ENCODE data around the gene NFKB1.

NFKB1 gene

DNA sequence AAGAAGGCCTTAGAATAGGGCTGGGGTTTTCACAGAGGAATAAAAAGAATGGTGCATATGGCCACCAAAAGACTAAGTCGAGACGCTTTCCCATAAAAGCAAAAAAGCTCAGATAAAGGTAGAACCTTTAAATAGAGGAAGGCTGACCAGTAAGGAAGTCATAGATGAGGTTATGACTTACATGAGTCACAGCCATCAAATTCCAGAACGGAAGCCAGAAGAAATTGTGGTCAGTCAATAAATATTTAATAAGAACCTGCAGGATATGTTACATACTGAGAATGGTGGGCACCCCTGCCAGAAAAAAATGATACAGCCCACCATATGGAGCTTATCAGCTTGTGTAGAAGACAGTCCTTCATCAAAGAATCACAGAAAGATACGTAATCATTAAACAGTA, 139.5 kb downstream of the NFKB1 start:
- no peak overlapping the region for H3K4me3 ChIP-seq (ENCODE audit: low read depth, low read length)
- in situ Hi-C loops (cut with HindIII; ENCODE audit: low sequenced_read_pairs) = no loop called here
- peak; percentile 60 for DNase-seq (ENCODE audit: low read depth, low spot score)
- TF ChIP-seq, protein P1, sequence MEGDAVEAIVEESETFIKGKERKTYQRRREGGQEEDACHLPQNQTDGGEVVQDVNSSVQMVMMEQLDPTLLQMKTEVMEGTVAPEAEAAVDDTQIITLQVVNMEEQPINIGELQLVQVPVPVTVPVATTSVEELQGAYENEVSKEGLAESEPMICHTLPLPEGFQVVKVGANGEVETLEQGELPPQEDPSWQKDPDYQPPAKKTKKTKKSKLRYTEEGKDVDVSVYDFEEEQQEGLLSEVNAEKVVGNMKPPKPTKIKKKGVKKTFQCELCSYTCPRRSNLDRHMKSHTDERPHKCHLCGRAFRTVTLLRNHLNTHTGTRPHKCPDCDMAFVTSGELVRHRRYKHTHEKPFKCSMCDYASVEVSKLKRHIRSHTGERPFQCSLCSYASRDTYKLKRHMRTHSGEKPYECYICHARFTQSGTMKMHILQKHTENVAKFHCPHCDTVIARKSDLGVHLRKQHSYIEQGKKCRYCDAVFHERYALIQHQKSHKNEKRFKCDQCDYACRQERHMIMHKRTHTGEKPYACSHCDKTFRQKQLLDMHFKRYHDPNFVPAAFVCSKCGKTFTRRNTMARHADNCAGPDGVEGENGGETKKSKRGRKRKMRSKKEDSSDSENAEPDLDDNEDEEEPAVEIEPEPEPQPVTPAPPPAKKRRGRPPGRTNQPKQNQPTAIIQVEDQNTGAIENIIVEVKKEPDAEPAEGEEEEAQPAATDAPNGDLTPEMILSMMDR (IDR thresholded peaks at IDR 0.05; ENCODE audit: low read depth, low read length) = no peak

DNA sequence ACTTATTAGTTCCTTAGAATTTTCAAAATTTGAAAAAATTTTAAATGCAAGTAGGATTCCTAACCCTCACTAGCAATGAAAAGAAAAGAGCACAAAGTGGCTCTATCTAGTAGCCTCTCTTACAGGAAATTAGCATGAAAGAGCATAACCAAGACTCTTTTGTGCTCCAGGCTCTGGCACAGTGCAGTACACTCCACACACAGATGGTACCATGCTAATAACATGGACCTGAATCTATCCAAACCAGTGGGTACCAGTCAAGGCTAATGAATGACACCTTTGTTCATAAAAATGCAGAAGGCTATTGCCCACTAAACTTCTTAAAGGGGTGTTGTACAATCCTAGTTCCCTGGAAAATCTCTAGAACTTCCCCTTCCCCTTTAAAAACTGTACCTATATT, 140.6 kb downstream of the NFKB1 start:
- DNase-seq (ENCODE audit: low read depth, low spot score) = no peak
- no peak overlapping the region for H3K4me3 ChIP-seq (ENCODE audit: low read depth, low read length)
- in situ Hi-C loops (cut with HindIII; ENCODE audit: low sequenced_read_pairs) = no loop called here
- TF ChIP-seq, protein P1 (IDR thresholded peaks at IDR 0.05; ENCODE audit: low read depth, low read length) = no peak

DNA sequence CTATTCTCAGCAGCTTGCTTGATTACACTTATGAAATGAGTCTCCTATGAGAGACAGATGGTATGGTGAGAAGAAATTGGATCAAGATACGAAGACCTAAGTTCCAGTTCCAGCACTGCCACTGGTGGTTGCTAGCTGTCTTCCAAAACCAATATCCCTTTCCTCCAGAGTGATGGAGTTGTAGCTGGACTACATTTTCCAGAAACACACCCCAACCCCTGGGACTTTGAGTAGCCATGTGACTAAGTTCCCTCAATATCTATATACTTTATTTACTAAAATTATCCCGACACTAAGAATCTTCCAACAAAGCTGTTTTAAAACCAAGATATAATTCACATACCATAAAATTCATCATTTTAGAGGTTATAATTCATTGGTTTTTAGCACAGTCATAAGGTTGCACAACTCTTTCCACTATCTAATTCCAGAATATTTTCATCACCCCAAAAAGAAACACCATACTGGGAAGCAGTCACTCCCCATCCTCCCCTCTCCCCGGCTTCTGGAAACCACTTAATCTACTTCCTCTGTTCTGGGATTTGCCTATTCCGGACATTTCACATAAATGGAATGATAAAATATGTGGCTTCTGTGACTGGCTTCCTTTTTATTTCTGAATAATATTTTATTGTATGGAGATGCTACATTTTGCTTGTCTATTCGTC, 141.6 kb downstream of the NFKB1 start:
- in situ Hi-C loops (cut with HindIII; ENCODE audit: low sequenced_read_pairs) = no loop called here
- no peak overlapping the region for H3K4me3 ChIP-seq (ENCODE audit: low read depth, low read length)
- TF ChIP-seq, protein P1 (IDR thresholded peaks at IDR 0.05; ENCODE audit: low read depth, low read length) = no peak
- no peak for DNase-seq (ENCODE audit: low read depth, low spot score)

DNA sequence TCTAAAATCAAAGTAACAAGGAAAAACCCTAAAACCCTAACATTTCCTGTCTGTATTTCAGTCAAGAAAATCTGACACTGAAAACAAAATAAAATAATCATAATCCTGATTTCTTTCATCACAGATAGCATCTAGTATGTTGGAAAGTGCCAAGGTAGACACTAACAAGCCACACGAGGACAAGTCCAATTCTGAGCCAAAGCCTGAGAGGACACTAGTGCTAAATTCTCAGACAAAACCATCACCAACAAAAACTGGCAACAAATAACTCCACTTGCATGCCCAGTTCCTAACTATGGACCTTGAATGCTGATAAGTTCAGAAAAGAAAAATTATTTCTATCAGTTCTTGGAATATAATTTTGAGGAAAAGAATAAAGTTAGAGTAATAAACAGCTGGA, 146.0 kb downstream of the NFKB1 start:
- DNase-seq (ENCODE audit: low read depth, low spot score) = no peak
- TF ChIP-seq, protein P1 (IDR thresholded peaks at IDR 0.05; ENCODE audit: low read depth, low read length) = no peak
- in situ Hi-C loops (cut with HindIII; ENCODE audit: low sequenced_read_pairs) = no loop called here
- H3K4me3 ChIP-seq (ENCODE audit: low read depth, low read length) = no peak overlapping the region

DNA sequence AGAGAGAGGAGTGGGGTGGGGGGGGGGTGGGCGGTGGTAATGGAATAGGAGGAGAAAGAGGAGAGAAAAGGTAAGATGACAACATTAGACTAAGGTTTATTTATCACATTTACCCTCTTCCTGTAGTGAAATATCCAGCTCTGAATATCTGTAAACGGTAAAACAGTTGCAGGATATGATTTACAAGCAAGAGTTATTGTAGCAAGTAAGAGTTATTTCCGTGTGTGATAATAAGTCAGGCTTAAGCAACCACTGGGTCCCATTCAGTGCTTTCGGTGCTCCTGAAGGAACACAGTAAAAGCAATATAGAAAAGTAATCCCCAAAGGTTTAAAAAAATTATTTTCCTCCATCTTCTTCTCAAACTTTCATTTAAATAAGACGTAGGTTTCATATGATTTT, 156.0 kb downstream of the NFKB1 start:
- TF ChIP-seq, protein P1 (IDR thresholded peaks at IDR 0.05; ENCODE audit: low read depth, low read length) = no peak
- in situ Hi-C loops (cut with HindIII; ENCODE audit: low sequenced_read_pairs) = no loop called here
- H3K4me3 ChIP-seq (ENCODE audit: low read depth, low read length) = no peak overlapping the region
- DNase-seq (ENCODE audit: low read depth, low spot score) = no peak

DNA sequence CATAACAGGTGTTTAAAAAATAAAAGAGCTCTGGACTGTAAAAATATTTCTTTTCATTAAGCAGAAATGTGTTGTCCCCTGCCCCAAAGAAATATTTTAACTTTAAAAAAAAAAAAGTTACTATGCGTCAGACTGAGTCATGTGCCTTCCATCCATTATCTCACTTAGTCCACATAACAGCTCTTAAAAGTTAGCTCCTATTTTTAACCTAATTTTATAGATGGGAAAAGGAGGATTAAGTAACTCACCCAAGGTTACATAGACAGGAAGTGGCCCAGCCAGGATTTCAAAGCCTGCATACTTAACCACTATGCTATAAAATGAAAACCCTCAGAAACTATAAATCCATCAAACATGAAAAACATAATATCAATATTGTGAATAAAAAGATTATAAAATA, 161.9 kb downstream of the NFKB1 start:
- TF ChIP-seq, protein P1 (IDR thresholded peaks at IDR 0.05; ENCODE audit: low read depth, low read length) = no peak
- in situ Hi-C loops (cut with HindIII; ENCODE audit: low sequenced_read_pairs) = no loop called here
- peak; percentile 70 for DNase-seq (ENCODE audit: low read depth, low spot score)
- H3K4me3 ChIP-seq (ENCODE audit: low read depth, low read length) = no peak overlapping the region
